HCT116 (cell line): ENCODE results near the gene PSMD11. TPM values are rescaled to one million over a fixed set of nuclear protein-coding genes. Genes with fewer than 3 reads are reported as not detected.

Experiments used
- ATAC-seq: fragments of 200-7000 bp; cut with Tn5 transposase; 2 replicates; pipeline ENCODE4 v1.9.1; 2020; ENCODE audit warnings: mild to moderate bottlenecking, moderate library complexity
- BruUV-seq: library from RNA; stranded (reverse); fragments of 400-500 nt; replicated peaks from 2 replicates; lab custom pipeline; 2021; lab: Mats Ljungman, UMichigan
- CTCF ChIA-PET: fragments of 300-600 bp; sonication (Branson Sonifier 250); formaldehyde crosslinking; loops from one replicate; lab custom pipeline; 2021; ENCODE audit warnings: antibody characterized with exemption; lab: Charles Lee
- POLR2A ChIA-PET: fragments of 300-600, 350-600 bp; sonication (Branson Sonifier 250); formaldehyde crosslinking; loops from one replicate; lab custom pipeline; 2021; ENCODE audit warnings: antibody characterized with exemption; lab: Charles Lee
- RAD21 ChIA-PET, 2 experiments: fragments of 300-600 bp; sonication (Branson Sonifier 250); formaldehyde crosslinking; loops; one replicate each; lab custom pipeline; 2023; ENCODE audit warnings: low total read pairs in 2 of 2; ENCODE audit not compliant: uncharacterized antibody in 2 of 2, unreplicated experiment in 2 of 2, low non-redundant PET in 1 of 2; lab: Charles Lee
- DNase-seq: peaks from one replicate; pipeline ENCODE4 v3.0.0-alpha.2; 2010; ENCODE audit warnings: low read depth, low spot score
- H2AFZ ChIP-seq: fragments of 200-600 bp; shearing (Covaris generic), sonication (generic); 2 replicates; pipeline ENCODE4 v1.6.1; 2017; ENCODE audit warnings: low read depth, mixed run types, mixed read lengths, antibody characterized with exemption, low read length; ENCODE audit not compliant: poor library complexity, severe bottlenecking
- H3K27ac ChIP-seq: 2 replicates; pipeline ENCODE4 v1.5.1; 2012; ENCODE audit warnings: low read depth, low read length
- H3K27me3 ChIP-seq: fragments of 200-600 bp; sonication (generic); 2 replicates; pipeline ENCODE4 v1.6.1; 2016; ENCODE audit warnings: mixed run types, low read length, mixed read lengths; ENCODE audit not compliant: insufficient read depth
- H3K36me3 ChIP-seq, 2 experiments: fragments of 200-500 bp in 1 of 2; fragments of 200-600 bp in 1 of 2; sonication (Bioruptor generic) in 1 of 2; sonication (generic) in 1 of 2; 2 replicates each; pipeline versions ENCODE4 v1.5.1 to v1.6.1; 2014 to 2016; ENCODE audit warnings: low read length in 2 of 2, inconsistent platforms in 1 of 2, mixed read lengths in 1 of 2, mixed run types in 1 of 2; ENCODE audit not compliant: insufficient read depth in 2 of 2, control insufficient read depth in 1 of 2
- H3K4me1 ChIP-seq, 2 experiments: fragments of 200-600 bp in 1 of 2; sonication (generic) in 1 of 2; 2 replicates each; pipeline versions ENCODE4 v1.5.1 to v1.6.1; 2012 to 2017; ENCODE audit warnings: low read length in 2 of 2, inconsistent platforms in 1 of 2, mild to moderate bottlenecking in 1 of 2, mixed read lengths in 1 of 2, mixed run types in 1 of 2, moderate library complexity in 1 of 2; ENCODE audit not compliant: insufficient read depth in 2 of 2, control insufficient read depth in 1 of 2
- H3K4me2 ChIP-seq: fragments of 200-600 bp; sonication (generic); 2 replicates; pipeline ENCODE4 v1.6.1; 2017; ENCODE audit warnings: mixed run types, low read length, mixed read lengths
- H3K4me3 ChIP-seq, 2 experiments: fragments of 200-600 bp in 1 of 2; sonication (generic) in 1 of 2; replicated peaks in 1 of 2; 2 replicates each; pipeline ENCODE4 v1.5.1; 2011 to 2016; ENCODE audit warnings: low read length in 2 of 2, control low read depth in 1 of 2, low read depth in 1 of 2, mild to moderate bottlenecking in 1 of 2, mixed read lengths in 1 of 2, mixed run types in 1 of 2
- H3K79me2 ChIP-seq: fragments of 200-600 bp; sonication (generic); 2 replicates; pipeline ENCODE4 v1.6.1; 2017; ENCODE audit warnings: mild to moderate bottlenecking, mixed run types, low read length, moderate library complexity, mixed read lengths; ENCODE audit not compliant: insufficient read depth
- H3K9ac ChIP-seq: fragments of 200-600 bp; sonication (generic); 2 replicates; pipeline ENCODE4 v1.6.1; 2016; ENCODE audit warnings: low read length, mixed read lengths
- H3K9me2 ChIP-seq: fragments of 200-600 bp; sonication (generic), shearing (Covaris generic); 2 replicates; pipeline ENCODE4 v1.6.1; 2017; ENCODE audit warnings: mixed run types, mild to moderate bottlenecking, moderate library complexity; ENCODE audit not compliant: insufficient read depth
- H3K9me3 ChIP-seq, 2 experiments: fragments of 200-500 bp in 1 of 2; fragments of 200-600 bp in 1 of 2; sonication (Bioruptor generic) in 1 of 2; sonication (generic) in 1 of 2; 2 replicates each; pipeline ENCODE4 v1.6.1; 2014 to 2017; ENCODE audit warnings: low read length in 2 of 2, mixed read lengths in 2 of 2, inconsistent platforms in 1 of 2, low read depth in 1 of 2, mild to moderate bottlenecking in 1 of 2, mixed run types in 1 of 2, moderate library complexity in 1 of 2; ENCODE audit not compliant: control insufficient read depth in 1 of 2, insufficient read depth in 1 of 2
- H4K20me1 ChIP-seq: fragments of 200-600 bp; sonication (generic), shearing (Covaris generic); 2 replicates; pipeline ENCODE4 v1.6.1; 2017; ENCODE audit warnings: mixed run types, mild to moderate bottlenecking, moderate library complexity; ENCODE audit not compliant: insufficient read depth
- CBX3 ChIP-seq: IDR thresholded peaks from 2 replicates; pipeline ENCODE4 v1.6.1; 2012; ENCODE audit warnings: low read depth
- EGR1 ChIP-seq: IDR thresholded peaks from 2 replicates; pipeline ENCODE4 v1.6.1; 2012; ENCODE audit warnings: low read depth
- FOSL1 ChIP-seq: IDR thresholded peaks from 2 replicates; pipeline ENCODE4 v1.6.1; 2012; ENCODE audit warnings: low read depth
- POLR2A ChIP-seq: IDR thresholded peaks from 2 replicates; pipeline ENCODE4 v1.7.0; 2011; ENCODE audit warnings: borderline replicate concordance; ENCODE audit not compliant: insufficient read depth, insufficient read length; ENCODE audit errors: extremely low read depth
- RAD21 ChIP-seq: IDR thresholded peaks from 2 replicates; pipeline ENCODE4 v1.6.1; 2012; ENCODE audit warnings: low read depth, mild to moderate bottlenecking
- REST ChIP-seq: IDR thresholded peaks from 2 replicates; pipeline ENCODE4 v1.6.1; 2012; ENCODE audit warnings: low read depth
- SIN3A ChIP-seq: IDR thresholded peaks from 2 replicates; pipeline ENCODE4 v1.6.1; 2012; ENCODE audit warnings: low read depth
- SP1 ChIP-seq: IDR thresholded peaks from 2 replicates; pipeline ENCODE4 v1.6.1; 2012; ENCODE audit warnings: low read depth
- YY1 ChIP-seq: IDR thresholded peaks from 2 replicates; pipeline ENCODE4 v1.6.1; 2011; ENCODE audit warnings: low read length, low read depth, moderate library complexity, mild to moderate bottlenecking; ENCODE audit not compliant: insufficient replicate concordance; ENCODE audit errors: extremely low read depth
- ZNF274 ChIP-seq: fragments of 200-500 bp; sonication (Bioruptor generic); IDR thresholded peaks from 2 replicates; pipeline ENCODE4 v1.6.1; 2014; ENCODE audit warnings: mild to moderate bottlenecking, low read depth, low read length, inconsistent platforms
- intact Hi-C: fragments of 100-400 bp; cut with micrococcal nuclease; formaldehyde crosslinking; loops from 2 replicates; pipeline ENCODE4 v1.10.0; 2022
- total RNA-seq: library from RNA; stranded (reverse); gene quantifications from one replicate; pipeline ENCODE4 v1.2.1, GENCODE V29; 2021; ENCODE audit not compliant: unreplicated experiment
- TF ChIP-seq, protein P1 (sequence below): IDR thresholded peaks from 2 replicates; pipeline ENCODE4 v1.6.1; 2011; ENCODE audit warnings: mild to moderate bottlenecking, low read length, moderate library complexity; ENCODE audit not compliant: insufficient replicate concordance; ENCODE audit errors: extremely low read depth

PSMD11 gene
- total RNA-seq, 1 experiment from 2014 or later, result 143 TPM

DNA sequence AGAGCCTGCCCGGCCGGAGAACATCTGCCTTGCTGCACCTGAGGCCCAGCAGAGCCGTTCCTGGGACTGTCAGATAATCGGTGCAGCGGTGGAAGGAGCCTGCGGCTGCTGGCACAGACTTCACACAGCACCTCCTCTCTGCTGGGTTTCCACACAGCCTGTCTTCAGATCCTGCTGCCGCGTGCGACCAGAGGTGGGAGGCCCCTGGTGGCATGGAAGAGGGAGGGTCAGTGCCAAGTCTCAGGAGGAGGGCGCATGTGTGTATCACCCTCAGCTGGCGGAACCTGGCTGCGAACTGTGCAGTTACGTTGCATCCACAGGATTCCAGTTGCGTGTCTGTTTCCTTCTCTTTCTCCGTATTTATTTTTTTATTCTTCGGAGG, 45.8 kb downstream of the PSMD11 start:
- BruUV-seq, result no TSS peak
- peaks cover 15 to 33% of the 10 kb centered on the region in 2 experiments for H3K4me1 ChIP-seq
- H3K4me3 ChIP-seq, result no peak overlapping the region
- no peaks in the 10 kb centered on the region for H3K9me2 ChIP-seq
- no peak overlapping the region for H3K4me2 ChIP-seq
- H3K27ac ChIP-seq, result no peak overlapping the region
- intact Hi-C loops, result no loop called here
- no peaks in the 10 kb centered on the region; a peak in 1 of 4 replicates for H3K36me3 ChIP-seq
- ChIA-PET CTCF (no interaction called here), RAD21 (no interaction called here), POLR2A (no interaction called here)
- H4K20me1 ChIP-seq, result no peaks in the 10 kb centered on the region
- H3K9ac ChIP-seq, result no peak overlapping the region
- DNase-seq (no peak), ATAC-seq (no peak)
- H3K79me2 ChIP-seq, result no peaks in the 10 kb centered on the region
- H2AFZ ChIP-seq, result no peak overlapping the region
- no peaks in the 10 kb centered on the region for H3K9me3 ChIP-seq
- H3K27me3 ChIP-seq, result no peaks in the 10 kb centered on the region
- no peak for TF ChIP-seq CBX3
- no peak for TF ChIP-seq POLR2A
- TF ChIP-seq ZNF274, result no peak
- TF ChIP-seq YY1, result no peak
- TF ChIP-seq RAD21, result no peak
- TF ChIP-seq, protein P1, sequence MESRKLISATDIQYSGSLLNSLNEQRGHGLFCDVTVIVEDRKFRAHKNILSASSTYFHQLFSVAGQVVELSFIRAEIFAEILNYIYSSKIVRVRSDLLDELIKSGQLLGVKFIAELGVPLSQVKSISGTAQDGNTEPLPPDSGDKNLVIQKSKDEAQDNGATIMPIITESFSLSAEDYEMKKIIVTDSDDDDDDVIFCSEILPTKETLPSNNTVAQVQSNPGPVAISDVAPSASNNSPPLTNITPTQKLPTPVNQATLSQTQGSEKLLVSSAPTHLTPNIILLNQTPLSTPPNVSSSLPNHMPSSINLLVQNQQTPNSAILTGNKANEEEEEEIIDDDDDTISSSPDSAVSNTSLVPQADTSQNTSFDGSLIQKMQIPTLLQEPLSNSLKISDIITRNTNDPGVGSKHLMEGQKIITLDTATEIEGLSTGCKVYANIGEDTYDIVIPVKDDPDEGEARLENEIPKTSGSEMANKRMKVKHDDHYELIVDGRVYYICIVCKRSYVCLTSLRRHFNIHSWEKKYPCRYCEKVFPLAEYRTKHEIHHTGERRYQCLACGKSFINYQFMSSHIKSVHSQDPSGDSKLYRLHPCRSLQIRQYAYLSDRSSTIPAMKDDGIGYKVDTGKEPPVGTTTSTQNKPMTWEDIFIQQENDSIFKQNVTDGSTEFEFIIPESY, result no peak
- TF ChIP-seq SIN3A, result no peak
- no peak for TF ChIP-seq FOSL1
- no peak for TF ChIP-seq REST
- no peak for TF ChIP-seq EGR1
- TF ChIP-seq SP1, result no peak
